Kidney (tissue), 14 donors: Measurements from ENCODE around the gene GGT6. TPM values are rescaled to one million over a fixed set of nuclear protein-coding genes. Genes with fewer than 3 reads are reported as not detected.
"Not testable (repeated sequence)": the region's sequence is repeated elsewhere in the genome, so short reads cannot be mapped to it uniquely, and the experiment has no call there.

Experiments
- DNase-seq, 5 donors: peaks; one replicate each; pipeline ENCODE4 v3.0.0-alpha.2; 2013 to 2020
- FAIRE-seq: peaks from 2 replicates; lab custom pipeline; 2012; peaks lifted over from hg19 to GRCh38; lab: Jason Lieb, UNC
- H3K27ac ChIP-seq, 2 donors: one replicate each; pipeline ENCODE4 v1.7.0; 2013; ENCODE audit warnings: low read depth in 2 of 2, low read length in 2 of 2, inconsistent platforms in 1 of 2
- H3K27me3 ChIP-seq: one replicate; pipeline ENCODE4 v1.7.1; 2013; ENCODE audit warnings: low read length, inconsistent platforms; ENCODE audit not compliant: control insufficient read depth, insufficient read depth
- H3K36me3 ChIP-seq, 3 donors: one replicate each; pipeline versions ENCODE4 v1.7.0 to v1.7.1; 2013; ENCODE audit warnings: low read length in 3 of 3, control low read depth in 1 of 3, inconsistent platforms in 1 of 3; ENCODE audit not compliant: insufficient read depth in 3 of 3, control insufficient read depth in 2 of 3
- H3K4me1 ChIP-seq, 3 donors: one replicate each; pipeline versions ENCODE4 v1.7.0 to v1.7.1; 2013; ENCODE audit warnings: low read length in 3 of 3, inconsistent platforms in 1 of 3, low read depth in 1 of 3; ENCODE audit not compliant: control insufficient read depth in 2 of 3, insufficient read depth in 2 of 3
- H3K4me3 ChIP-seq, 3 donors: one replicate each; pipeline versions ENCODE4 v1.7.0 to v1.8.1; 2013; ENCODE audit warnings: low read length in 3 of 3, control low read depth in 1 of 3, inconsistent platforms in 1 of 3
- H3K9ac ChIP-seq, 3 donors: one replicate each; pipeline versions ENCODE4 v1.7.0 to v1.7.1; 2013; ENCODE audit warnings: low read length in 3 of 3, control low read depth in 1 of 3, inconsistent platforms in 1 of 3
- H3K9me3 ChIP-seq, 3 donors: one replicate each; pipeline versions ENCODE4 v1.7.0 to v1.7.1; 2013; ENCODE audit warnings: low read length in 3 of 3, control low read depth in 1 of 3, inconsistent platforms in 1 of 3; ENCODE audit not compliant: control insufficient read depth in 2 of 3, insufficient read depth in 1 of 3
- CTCF ChIP-seq: IDR thresholded peaks from 3 replicates; pipeline ENCODE4 v1.5.1; 2012; ENCODE audit warnings: mild to moderate bottlenecking, moderate library complexity, borderline replicate concordance; ENCODE audit not compliant: insufficient read depth; ENCODE audit errors: extremely low read depth
- intact Hi-C: fragments of 100-400 bp; cut with DNase I; formaldehyde crosslinking; loops from one replicate; pipeline ENCODE4 v1.11.1; 2022
- polyA plus RNA-seq: library from polyadenylated mRNA; stranded (reverse); fragments of 350-450 nt; fragmentation: Illumina TruSeq; extraction: RNeasy Lipid Tissue Mini Kit (QIAGEN cat#74804); gene quantifications from one replicate; pipeline ENCODE4 v1.2.3, GENCODE V29; 2014; ENCODE audit warnings: low read depth, low replicate concordance; ENCODE audit not compliant: insufficient read depth
- total RNA-seq: library from RNA; stranded (reverse); fragmentation: NEBNext Ultra II Directional; extraction: Animal tissue kit (Norgen Biotek cat#: 25700); gene quantifications from one replicate; pipeline ENCODE4 v1.2.1, GENCODE V29; 2021
- donor health status: control.
- donor health status: control.
- donor health status: control.
- donor health status: control.
- donor health status: control.
- donor health status: DM: yes; HTN: yes; CAD: no.
- donor health status: Normal renal cell carcinoma (clear cell type).

GGT6 gene
- total and polyA plus RNA-seq, 2 donors from 2014 or later = 16.8 to 51.4 TPM

GRCh38 chr17:4592240-4593005 is 32.0 kb upstream of the GGT6 start:
- DNase-seq = peak in 1 of 5 donors; percentile 34
- peaks cover 0 to 33% (median 16%) of the 10 kb centered on the region in 3 donors for H3K4me1 ChIP-seq
- FAIRE-seq = no peak
- H3K27ac ChIP-seq = peak overlapping the region; percentile 2 to 11
- H3K4me3 ChIP-seq = no peak overlapping the region
- no peak for TF ChIP-seq CTCF
- H3K9me3 ChIP-seq = no peaks in the 10 kb centered on the region
- H3K9ac ChIP-seq = no peak overlapping the region
- intact Hi-C loops = no loop called here
- no peaks in the 10 kb centered on the region for H3K27me3 ChIP-seq
- H3K36me3 ChIP-seq = peaks cover 0 to 17% (median 2%) of the 10 kb centered on the region in 3 donors

DNA sequence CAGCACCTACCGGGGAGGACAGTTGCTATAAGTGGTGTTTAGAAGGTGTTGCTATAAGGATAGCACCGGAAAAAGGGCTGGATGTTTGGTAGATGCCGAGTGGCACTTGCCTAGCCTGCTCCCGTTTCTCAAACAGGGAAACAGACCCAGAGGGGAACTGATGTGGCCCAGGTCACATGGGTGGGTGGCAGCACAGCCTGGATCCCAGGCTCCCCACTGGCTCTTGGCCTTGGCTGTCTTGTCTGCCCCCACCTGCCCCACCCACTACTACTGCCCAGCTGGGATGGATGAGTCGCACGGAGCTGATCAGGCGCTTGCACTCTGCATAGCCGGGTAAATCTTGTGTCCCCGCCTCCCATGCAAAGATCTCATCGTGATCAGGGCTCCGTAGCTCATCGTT is 31.2 kb upstream of the GGT6 start:
- peak overlapping the region in 1 of 2 donors; percentile 11 for H3K27ac ChIP-seq
- H3K9me3 ChIP-seq = no peaks in the 10 kb centered on the region
- H3K27me3 ChIP-seq = no peaks in the 10 kb centered on the region
- no peak overlapping the region for H3K9ac ChIP-seq
- intact Hi-C loops = no loop called here
- TF ChIP-seq CTCF = no peak
- H3K4me3 ChIP-seq = no peak overlapping the region
- DNase-seq (no peak), FAIRE-seq (no peak)
- H3K4me1 ChIP-seq = peaks cover 0 to 40% (median 22%) of the 10 kb centered on the region in 3 donors
- H3K36me3 ChIP-seq = peaks cover 0 to 8% (median 0%) of the 10 kb centered on the region in 3 donors

GRCh38 chr17:4590981-4591453 is 30.6 kb upstream of the GGT6 start:
- Histone ChIP-seq H3K9me3 (no peaks in the 10 kb centered on the region), H3K4me1 (peaks cover 0 to 44% (median 22%) of the 10 kb centered on the region in 3 donors), H3K27me3 (no peaks in the 10 kb centered on the region), H3K27ac (no peak overlapping the region), H3K4me3 (no peak overlapping the region), H3K9ac (no peak overlapping the region), H3K36me3 (peaks cover 0 to 4% (median 0%) of the 10 kb centered on the region in 3 donors)
- TF ChIP-seq CTCF = no peak
- intact Hi-C loops = no loop called here
- DNase-seq = no peak
- no peak for FAIRE-seq

GRCh38 chr17:4590042-4590441 is 29.7 kb upstream of the GGT6 start:
- H3K9ac ChIP-seq, H3K27ac ChIP-seq, intact Hi-C loops, H3K9me3 ChIP-seq, H3K36me3 ChIP-seq, FAIRE-seq, H3K27me3 ChIP-seq, H3K4me3 ChIP-seq: not testable (repeated sequence)
- H3K4me1 ChIP-seq = peaks cover 0 to 44% (median 22%) of the 10 kb centered on the region in 3 donors
- DNase-seq = peak in 1 of 5 donors; percentile 44
